Head of caudate nucleus (tissue), 42 donors: Measurements from ENCODE around the gene TCEA3.
"Not testable (repeated sequence)": the region's sequence is repeated elsewhere in the genome, so short reads cannot be mapped to it uniquely, and the experiment has no call there.

ENCODE experiments used
- DNase-seq, 42 donors: peaks; one replicate each; pipeline versions ENCODE4 v3.0.0 to v3.0.0-alpha.2; 2020 to 2021; ENCODE audit warnings: mixed read lengths in 7 of 42
- intact Hi-C: fragments of 100-400 bp; cut with DNase I; formaldehyde crosslinking; loops from one replicate; pipeline ENCODE4 v1.15.0; 2022

TCEA3 gene

DNA sequence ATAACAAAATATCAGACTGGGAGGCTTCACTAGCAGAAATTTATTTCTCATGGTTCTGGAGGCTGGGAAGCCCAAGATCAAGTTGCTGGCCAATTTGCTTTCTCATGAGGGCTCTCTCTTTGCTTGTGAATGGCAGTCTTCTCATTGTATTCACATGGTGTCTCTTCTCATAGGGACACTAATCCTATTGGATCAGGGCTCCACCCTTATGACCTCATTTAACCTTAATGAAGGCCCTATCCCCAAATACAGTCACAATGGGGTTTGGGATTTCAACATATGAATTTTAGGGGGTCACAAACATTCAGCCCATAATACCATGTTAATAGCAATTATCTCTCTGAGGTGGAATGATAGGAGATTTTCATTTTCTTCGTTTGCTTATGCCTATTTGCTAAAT is 25.3 kb downstream of the TCEA3 start:
- intact Hi-C loops: no loop called here
- no peak for DNase-seq

DNA sequence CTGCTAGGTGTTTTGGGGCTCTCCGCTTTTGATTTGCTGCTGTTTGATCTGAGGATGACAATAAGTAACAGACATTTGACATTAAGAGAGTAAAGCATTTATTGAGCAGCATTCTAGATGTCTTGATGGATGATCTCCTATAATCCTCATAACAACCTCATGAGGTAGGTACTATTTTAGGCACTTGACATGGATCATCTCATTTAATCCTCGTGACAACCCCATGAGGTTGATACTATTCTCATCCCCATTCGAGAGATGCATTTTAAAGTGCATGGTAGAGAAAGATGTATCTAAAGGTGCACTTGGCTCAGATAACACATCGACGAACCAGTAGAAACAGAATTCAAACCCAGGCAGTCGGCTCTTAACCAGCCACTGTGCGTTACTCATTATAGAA is 26.6 kb downstream of the TCEA3 start:
- DNase-seq: no peak
- intact Hi-C loops: no loop called here

- DNase-seq: no peak
- intact Hi-C loops: no loop called here
Observed at GRCh38 chr1:23396380-23396779, 28.2 kb downstream of the TCEA3 start.

GRCh38 chr1:23395849-23396248 is 28.7 kb downstream of the TCEA3 start:
- DNase-seq: no peak
- intact Hi-C loops: no loop called here

DNA sequence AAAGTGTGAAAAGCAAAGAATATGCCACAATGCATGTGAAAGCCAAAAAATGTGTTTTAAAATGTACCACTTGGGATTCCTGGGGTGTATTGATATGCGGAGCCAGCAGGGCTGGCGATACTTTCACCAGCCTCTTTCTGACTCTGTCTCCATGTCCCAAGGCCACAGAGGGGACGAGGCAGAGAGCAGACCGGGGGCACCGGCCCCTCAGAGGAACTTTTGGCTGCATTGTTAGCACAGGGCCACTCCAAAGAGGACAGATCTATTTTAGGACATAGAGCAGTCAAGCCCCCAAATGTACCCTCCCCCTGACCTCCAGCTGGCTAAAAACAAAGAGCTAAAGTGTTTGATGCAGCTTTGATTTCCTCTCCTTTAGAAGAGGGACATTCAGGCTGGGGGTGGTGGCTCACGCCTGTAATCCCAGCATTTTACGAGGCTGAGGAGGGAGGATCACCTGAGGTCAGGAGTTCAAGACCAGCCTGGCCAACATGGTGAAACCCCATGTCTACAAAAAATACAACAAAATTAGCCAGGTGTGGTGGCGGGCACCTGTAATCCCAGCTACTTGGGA is 29.3 kb downstream of the TCEA3 start:
- no peak for DNase-seq
- intact Hi-C loops: no loop called here

DNA sequence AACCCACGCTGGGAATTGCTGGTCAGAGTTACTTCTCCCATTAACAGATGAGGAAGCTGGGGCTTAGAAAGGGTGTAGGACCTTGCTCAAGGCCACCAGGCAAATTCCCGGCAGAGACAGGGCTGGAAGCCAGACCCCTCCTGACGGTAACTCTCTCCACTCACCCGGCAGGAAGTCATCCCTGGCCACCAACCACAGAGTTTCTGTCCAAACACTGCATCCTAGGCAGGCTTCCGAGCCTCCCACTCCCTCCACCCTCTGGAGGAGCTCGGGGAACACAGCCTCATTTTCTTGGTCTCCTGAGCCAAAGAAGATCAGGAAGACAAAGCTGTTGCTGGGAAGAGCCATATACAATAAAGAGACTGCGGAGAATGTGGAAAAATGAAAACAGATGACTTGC is 29.9 kb downstream of the TCEA3 start:
- DNase-seq: peak in 11 of 42 donors; percentile 15 to 74 (median 28)
- intact Hi-C loops: no loop called here

DNA sequence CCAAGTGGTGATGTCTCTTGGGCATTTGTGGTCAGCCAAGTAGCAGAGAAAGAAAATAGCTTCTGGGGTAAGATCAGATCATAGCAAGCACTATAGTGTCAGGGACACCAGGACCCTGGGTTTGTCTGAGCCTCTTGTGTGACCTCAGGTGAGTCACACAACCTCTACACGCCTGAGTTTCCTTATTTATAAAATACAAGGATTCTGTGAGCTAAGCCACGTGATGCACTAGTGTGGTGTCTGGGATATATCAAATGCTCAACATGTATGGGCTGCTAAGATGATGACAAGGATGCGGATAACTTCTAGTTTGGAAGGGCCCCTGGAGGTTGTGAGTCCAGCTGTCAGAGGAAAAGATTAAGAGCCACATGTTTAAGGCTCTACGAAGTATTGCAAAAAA is 30.4 kb downstream of the TCEA3 start:
- intact Hi-C loops: no loop called here
- no peak for DNase-seq

DNA sequence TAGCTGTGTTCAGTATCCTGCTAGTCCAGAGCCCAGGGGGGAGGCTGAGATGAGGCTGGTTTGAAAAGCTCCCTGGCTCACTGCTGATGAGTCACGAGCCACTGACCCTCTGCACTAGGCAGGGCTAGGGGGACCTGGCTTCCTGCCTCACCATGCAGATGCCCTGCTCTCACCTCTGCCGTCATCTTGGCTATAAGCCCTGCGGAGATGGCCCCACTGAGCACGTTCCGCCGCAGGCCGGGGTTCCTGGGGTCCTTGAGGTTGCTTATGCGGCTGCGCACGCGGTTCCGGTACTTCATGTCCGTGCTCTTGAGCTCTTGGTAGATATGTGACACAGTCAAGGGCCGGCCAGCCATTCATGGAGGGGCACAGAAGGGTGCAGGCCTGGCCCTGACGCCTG is 30.8 kb downstream of the TCEA3 start:
- intact Hi-C loops: no loop called here
- DNase-seq: no peak

DNA sequence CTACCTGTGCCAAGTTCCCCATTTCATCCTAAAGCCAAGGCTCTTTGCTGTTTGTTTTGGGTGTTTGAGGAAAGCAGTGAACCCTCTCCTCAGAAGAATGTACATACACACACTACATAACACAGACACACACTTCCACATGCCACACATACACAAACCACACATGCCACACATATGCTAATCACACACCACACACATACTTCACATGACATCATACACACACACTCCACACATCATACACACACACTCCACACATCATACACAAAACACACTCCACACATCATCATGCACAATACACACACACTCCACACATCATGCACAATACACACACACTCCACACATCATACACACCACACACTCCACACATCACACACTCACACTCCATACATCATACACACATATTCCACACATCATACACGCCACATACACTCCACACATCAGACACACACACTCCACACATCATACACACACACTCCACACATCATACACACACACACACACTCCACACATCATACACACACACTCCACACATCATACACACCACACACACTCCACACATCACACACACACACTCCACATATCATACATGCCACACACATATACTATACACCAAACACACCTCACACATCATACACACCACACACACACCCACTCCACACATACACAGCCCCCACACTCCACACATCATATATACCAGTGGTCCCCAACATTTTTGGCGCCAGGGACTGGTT is 32.3 kb downstream of the TCEA3 start:
- no peak for DNase-seq
- intact Hi-C loops: no loop called here

DNA sequence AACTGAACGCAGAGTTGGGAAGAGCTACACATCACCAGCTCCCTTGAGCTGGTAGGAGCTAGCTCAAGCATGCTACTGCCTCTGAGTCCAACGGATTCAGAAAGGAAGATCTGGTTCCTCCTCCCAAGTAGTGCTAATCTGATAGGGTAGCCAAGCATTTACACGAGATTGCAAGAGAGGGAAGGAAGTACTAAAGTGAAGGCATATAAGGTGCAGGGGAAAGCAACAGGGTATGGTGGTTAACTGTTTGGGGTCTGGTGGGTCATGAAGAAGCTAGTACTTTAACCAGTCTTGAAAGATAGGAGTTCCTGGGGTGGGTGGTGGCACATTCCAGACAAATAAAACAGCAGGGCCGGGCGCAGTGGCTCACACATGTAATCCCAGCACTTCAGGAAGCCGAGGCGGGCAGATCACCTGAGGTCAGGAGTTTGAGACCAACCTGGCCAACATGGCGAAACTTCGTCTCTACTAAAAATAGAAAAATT is 34.7 kb downstream of the TCEA3 start:
- intact Hi-C loops: no loop called here
- no peak for DNase-seq

DNA sequence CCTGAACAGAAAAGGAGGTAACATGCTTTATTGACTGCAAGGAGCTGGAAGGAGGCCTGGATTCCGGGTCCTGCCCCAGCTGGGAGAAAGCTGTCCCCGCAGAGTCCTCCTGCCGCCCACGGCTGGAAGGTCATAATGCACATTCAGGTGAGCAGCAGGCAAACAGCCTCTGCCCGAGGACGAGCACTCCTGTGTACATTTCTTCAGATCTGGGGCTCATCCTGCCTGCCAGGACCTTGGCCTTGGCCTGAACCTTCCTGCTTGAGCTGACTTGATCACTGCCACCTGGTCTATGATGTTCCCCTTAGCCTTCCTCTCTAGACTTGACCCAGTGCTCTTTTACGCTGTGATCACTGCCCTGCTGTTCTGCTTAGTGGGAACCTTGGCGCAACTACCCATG is 37.1 kb downstream of the TCEA3 start:
- no peak for DNase-seq
- intact Hi-C loops: no loop called here

DNA sequence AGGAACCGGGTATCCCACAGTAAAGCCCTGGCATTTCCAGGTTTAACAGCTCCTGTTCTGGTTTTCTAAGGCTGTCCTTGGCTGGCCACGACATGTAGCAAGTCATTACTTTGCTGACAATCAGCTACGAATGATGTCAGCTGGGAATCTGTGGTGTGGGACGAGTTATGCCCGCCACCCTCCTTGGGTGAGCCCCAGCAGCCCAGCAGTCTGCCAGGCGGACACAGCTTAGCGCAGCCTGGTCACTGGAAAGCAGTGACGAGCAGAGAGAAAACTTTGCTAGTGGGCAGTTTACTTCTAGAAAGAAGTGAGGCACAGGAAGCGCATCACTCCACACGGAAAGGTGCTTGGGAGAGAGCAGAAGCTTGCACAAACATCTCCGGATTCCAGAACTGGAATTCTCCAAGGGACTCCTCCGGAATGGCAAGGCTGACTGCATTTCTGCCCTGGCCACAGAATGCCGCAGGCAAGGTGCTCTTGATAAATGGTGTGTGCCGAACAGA is 39.4 kb downstream of the TCEA3 start:
- intact Hi-C loops: no loop called here
- DNase-seq: no peak

DNA sequence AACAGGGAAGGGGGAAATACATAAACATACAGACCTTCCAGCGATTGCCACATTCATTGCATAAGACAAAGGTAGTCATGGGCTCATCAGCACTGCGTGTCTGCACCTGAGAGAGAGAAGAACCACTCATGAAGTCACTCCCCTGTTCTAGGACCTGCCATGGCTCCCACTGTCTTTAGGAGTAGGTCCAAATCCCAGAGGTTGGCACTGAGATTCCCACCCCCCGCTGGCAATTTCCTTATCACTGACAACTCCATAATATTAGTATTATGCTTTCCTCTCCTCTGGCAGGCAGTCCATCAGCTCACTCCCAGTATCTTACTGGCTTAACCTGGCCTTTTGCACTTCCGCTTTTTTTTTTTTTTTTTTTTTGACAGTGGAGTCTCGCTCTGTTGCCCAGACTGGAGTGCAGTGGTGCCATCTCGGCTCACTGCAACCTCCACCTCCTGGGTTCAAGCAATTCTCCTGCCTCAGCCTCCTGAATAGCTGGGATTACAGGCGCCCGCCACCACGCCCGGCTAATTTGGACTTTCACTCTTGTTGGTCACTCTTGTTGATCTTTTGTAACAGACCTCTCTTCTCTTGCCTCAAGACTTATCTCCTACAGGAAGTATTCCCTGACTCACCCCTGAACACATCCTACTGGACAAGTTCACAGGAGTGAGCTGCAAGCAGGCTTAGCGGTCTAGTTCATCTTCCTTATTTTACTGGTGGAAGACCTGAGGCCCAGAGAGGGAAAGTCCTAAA is 40.1 kb downstream of the TCEA3 start:
- intact Hi-C loops: no loop called here

GRCh38 chr1:23383577-23384311 is 40.8 kb downstream of the TCEA3 start:
- no peak for DNase-seq

More for the DNA sequence above, 40.1 kb downstream of the TCEA3 start:
- no peak for DNase-seq

GRCh38 chr1:23381233-23381885 is 43.2 kb downstream of the TCEA3 start:
- intact Hi-C loops: no loop called here

More at GRCh38 chr1:23383577-23384311, 40.8 kb downstream of the TCEA3 start:
- intact Hi-C loops: no loop called here

GRCh38 chr1:23380719-23381118 is 43.8 kb downstream of the TCEA3 start:
- DNase-seq: no peak
- intact Hi-C loops: no loop called here

More at GRCh38 chr1:23381233-23381885, 43.2 kb downstream of the TCEA3 start:
- DNase-seq: no peak

DNA sequence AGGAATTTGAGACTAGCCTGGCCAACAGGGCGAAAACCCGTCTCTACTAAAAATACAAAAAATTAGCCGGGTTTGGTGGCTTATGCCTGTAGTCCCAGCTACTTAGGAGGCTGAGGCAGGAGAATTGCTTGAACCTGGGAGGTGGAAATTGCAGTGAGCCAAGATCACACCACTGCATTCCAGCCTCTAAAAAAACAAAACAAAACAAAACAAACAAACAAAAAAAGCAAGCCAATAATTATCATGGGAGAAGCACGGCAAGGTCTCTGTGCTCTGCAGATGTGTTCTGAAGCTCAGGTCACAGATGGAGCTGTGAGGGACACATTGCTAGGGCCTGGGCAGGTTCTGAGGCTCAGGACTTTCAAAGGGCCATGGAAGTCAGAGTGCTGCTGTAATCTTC is 44.3 kb downstream of the TCEA3 start:
- intact Hi-C loops: not testable (repeated sequence)

DNA sequence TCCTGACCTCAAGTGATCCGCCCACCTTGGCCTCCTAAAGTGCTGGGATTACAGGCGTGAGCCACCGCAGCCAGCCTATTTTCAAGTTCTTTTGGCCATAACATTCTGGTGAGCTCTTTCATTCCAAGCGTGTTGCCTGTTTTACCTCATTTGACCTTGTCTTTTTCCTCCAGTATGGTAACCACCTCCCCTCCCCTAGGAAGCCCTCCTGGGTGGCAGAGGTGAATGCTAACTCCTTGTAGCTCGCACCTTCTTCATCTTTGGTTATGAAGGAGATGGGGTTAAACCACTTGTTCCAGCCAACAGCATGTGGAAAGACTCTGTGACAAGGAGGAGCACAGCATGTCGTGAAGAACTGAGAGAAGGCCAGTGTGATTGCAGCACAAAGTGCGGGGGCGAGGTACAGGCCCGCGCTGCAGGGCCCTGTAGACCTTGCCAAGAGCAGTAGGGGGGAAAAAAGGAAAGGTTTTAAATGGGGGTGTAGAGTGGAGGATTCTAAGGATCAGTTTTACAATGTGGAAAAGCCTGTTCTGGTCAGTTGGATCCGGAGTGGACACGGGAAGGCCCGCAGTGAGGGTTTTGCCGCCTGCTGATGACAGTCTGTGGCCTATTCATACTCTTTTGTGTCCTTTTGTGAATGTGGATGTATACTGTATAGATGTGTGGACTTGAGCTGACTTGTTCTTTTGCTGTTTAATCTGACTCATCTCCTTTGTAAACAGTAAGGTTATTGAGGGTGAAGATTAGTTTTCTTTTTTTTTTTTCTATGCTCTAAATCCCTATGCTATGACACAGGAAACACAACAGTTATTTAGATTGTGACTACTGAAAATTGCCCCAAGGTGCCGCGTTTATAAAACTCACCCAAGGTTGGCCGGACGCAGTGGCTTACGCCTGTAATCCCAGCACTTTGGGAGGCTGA is 47.4 kb downstream of the TCEA3 start:
- no peak for DNase-seq
- intact Hi-C loops: no loop called here

More for the DNA sequence above, 44.3 kb downstream of the TCEA3 start:
- DNase-seq: not testable (repeated sequence)
